HG02642 (cell line): ENCODE measurements around the gene FOXD1.
"Not testable (repeated sequence)": the region's sequence is repeated elsewhere in the genome, so short reads cannot be mapped to it uniquely, and the experiment has no call there.

ENCODE experiments used
- ATAC-seq: cut with Tn5 transposase; IDR thresholded peaks from one replicate; pipeline ENCODE4 v1.9.1; 2021; ENCODE audit warnings: mild to moderate bottlenecking; ENCODE audit not compliant: unreplicated experiment, poor library complexity

The FOXD1 gene

DNA sequence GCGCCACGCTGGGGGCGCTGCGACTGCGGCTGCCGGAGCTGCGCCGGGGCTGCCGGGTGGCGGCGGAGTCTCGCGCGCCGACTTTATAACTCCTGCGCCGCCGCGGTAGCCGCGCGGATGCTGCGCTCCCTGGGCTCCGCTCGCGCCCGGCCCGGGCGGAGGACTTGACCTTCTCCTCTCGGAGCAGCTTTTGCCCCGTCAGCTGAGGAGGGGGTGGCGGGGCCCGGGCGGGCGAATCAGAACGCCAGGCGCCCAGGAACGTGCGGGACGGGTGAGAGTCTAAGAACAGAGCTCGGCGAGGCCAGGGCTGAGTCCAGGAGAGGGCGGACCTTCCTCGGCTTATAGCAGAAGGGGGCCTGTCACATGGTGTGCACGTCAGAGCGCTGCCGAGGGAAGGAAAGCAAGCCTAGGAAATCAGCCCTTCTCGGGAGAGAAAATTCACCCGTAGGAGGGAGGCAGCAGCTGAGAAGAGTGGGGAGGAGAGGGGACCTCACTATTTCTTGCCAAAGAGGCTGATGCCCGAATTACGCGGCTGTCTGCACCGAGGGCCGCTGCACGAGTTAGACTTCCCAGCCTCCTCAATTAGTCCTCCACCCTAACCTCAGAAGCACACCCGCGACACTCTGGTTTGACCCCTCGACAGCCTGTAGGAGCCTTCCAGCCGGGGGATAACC, at the start of gene FOXD1:
Gene FOXD1 (minus strand): TSS at position 315 of the 674 bp plus-strand sequence. CDS start 415 bp downstream, outside the sequence.
- peak; percentile 50 for ATAC-seq

DNA sequence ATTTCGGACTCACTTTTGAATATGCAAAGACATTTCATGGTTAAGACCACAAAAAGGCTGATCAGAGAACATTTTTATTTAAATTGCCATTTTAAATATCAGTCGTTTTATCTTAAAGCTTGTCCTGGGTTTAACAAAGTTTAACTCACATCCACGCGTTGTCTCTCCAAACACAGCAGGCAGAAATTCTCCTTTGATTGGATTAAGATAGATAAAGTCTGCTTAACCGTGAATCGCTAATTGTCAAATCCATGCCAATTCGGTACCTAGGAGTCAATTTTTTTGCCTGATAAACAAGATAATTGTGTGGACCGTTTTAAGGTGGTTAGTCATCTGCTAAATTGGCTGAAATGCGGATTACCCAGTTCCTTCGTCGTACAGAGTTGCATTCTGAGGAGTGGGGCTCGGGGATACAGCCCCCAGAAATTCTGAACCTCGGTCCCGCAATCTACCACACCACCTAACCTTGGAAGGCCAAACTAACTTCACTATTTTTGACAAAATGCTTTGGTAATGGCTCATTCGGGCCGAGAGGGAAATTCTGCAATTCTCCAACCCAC, 49.0 kb upstream of the FOXD1 start:
- ATAC-seq = no peak

DNA sequence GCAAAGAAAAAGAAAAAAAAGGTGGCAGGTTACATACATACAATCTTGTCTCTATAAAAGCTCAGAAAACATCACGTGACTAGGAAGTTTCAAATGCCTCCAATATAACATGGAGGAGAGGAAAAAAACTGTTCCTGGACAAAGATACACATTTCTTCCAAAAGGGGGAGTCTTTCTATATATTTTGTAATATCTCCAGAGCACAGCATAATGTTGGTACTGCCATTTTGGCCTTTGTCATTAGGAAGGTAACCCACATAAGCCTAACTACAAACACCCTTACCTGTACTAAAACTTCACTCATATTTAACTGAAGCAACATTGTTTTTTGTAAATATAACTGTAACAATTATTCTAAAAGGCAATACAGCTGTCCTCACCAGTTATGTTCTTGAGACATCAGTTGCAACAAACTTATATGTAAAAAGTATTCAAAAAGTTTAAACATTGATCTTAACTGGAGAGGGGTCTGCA, 48.4 kb upstream of the FOXD1 start:
- no peak for ATAC-seq

DNA sequence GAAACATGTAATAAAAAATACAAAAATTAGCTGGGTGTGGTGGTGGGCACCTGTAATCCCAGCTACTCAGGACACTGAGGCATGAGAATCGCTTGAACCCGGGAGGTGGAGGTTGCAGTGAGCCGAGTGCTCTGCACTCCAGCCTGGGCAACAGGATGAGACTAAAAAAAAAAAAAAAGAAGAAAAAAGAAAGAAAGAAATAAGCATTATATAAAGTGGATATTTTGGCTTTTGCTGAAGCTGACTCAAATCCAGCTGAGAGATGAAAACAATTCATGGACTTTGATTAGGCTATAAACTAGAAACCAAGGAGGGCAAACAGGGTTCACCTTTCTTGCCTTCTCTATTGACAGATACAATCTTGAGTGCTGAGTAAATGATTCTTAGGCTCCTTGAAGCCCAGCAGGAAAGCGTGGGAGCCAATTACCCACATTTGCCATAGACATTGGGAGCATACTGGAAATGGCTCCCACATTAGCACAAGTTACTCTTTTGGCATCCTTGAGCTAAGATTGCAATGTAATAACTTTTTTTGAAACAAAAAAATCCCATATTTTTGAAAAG, 47.3 kb upstream of the FOXD1 start:
- ATAC-seq = no peak

DNA sequence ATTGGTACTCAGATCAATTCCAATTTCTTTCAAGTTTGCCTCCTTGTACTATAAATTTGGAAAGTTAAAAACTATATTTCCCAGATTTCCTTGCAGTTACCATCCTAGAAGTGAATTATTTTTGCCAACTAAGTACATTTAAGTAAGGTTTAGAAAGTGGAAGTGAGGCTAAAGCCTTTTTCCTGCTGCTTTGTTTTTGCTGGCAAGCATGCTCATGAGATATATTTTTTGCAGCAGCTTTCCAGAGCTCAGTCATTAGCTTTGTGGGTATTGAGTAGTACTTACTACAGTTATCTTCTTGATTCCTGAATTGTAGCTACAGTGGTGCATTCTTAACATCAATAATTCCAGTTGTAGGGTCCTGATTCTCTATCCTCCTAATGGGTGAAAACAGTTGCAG, 46.1 kb upstream of the FOXD1 start:
- no peak for ATAC-seq

DNA sequence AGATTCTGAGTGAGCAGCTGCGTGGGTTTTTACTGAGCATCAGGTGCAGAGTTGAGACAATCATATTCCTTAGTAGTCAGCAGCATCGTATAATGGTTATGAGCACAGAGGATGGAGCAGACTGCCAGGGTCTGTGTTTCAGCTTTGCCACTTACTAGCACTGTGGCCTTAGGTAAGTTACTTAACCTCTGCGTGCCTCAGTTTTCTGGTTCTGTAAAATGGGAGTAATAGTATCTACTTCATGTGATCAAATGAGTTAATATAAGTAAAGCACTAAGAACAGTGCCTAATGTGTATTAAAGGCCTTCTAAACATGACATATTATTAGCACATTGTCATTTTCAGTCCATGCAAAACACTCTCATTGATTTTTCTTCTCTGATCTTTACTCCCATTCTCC, 44.8 kb upstream of the FOXD1 start:
- no peak for ATAC-seq

DNA sequence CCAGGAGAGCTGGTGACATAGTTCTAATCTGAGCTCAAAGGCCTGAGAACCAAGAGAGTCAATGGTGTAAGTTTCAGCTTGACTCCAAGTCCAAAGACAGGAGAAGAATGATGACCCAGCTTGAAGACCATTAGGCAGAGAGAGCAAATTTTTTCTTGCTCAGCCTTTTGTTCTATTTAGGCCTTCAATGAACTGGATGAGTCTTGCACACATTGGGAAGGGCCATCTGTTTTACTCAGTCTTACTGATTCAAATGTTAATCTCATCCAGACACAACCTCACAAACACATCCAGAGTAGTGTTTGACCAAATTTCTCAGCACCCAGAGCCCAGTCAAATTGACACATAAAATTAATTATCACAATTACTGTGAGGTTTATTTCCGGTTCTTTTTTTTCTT, 42.6 kb upstream of the FOXD1 start:
- ATAC-seq = no peak

DNA sequence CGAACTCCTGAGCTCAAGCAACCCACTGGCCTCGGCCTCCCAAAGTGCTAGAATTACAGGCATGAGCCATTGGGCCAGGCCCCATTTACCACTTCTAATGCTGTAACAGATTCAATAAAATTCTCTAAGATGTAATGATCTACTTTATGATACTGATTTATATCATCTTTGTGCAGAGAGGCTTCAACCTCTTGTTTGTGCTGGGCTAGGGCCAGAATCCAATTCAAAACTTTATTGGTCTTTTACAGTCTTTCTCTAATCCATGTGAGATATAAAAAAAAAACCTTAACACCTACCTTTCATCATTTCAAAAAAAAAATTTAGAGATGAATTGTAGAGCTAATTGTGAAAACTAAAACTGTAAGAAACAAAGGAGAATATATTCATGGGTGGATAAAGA, 41.5 kb upstream of the FOXD1 start:
- no peak for ATAC-seq

DNA sequence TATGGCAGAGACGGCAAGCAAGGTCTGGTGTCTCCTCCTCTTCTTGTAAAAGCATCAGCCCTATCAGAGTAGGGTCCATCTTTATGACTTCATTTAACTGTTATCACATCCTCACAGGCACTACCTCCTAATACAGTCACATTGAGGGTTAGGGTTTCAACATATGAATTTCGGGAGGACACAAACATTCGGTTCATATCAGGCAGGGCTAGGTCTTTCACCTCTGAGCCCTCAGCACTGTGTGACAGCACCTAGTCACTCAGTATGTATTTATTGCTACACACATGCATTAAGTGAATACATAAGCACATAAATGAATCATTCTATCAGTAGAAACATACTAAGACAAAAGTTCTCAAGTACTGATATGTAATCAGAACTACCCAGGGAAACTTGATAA, 40.2 kb upstream of the FOXD1 start:
- no peak for ATAC-seq

DNA sequence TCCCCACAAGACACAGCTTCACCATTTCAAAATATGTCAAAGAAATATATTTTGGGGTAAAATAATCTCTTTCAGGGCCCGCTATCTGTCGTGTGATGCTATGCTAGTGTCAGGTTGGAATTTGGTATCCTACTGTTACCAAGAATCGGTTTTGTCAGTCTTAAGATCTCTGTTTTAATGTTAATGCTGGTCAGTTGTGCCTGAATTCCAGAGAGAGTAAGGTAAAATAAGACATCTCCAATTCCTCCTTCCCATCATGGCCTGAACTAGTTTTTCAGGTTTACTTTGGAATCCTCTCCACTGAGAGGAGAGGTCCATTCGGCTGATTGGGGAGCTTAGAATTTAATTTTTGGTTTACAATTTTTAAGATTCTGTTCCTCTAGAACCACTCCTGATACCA, 39.2 kb upstream of the FOXD1 start:
- no peak for ATAC-seq

DNA sequence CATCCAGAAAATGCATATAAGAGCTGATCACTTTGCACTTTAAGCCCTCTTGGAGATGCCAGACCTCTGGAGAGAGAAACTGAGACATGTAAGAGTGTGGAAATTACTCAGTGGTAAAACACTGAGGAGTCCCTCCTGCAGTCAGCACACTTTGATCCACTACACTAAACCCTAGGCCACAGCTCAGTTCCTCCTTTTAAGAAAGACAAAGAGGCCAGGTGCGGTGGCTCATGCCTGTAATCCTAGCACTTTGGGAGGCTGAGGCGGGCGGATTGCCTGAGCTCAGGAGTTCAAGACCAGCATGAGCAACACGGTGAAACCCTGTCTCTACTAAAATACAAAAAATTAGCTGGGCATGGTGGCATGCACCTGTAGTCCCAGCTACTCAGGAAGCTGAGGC, 38.7 kb upstream of the FOXD1 start:
- not testable (repeated sequence) for ATAC-seq

DNA sequence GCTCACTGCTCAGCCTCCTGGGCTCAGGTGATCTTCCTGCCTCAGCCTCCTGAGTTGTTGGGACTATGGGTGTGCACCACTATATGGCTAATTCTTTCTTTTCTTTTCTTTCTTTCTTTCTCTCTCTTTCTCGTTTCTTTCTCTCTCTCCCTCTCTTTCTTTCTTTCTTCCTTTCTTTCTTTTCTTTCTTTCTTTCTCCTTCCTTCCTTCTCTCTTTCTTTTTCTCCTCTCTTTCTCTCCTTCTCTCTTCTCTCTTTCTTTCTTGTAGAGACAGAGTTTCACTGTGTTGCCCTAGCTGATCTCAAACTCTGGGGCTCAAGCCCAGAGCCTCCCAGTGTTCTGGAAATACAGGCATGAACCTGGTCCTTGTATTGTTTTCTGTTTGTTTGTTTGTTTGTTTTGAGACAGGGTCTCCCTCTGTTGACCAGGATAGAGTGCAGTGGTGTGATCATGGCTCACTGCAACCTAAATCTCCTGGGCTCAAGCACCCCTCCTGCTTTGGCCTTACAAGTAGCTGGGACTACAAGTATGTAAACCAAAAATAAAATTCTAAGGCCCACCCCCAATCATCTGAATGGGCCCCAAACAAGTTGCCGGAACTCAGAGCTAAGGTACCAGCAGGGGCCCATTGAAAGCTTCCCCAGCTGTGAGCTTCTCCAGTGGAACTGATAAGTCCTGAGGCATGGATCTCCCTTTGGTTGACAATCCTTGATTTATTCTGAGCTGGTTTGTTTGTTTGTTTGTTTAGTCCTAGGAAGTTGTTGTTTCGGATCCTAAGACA, 37.7 kb upstream of the FOXD1 start:
- ATAC-seq = no peak

DNA sequence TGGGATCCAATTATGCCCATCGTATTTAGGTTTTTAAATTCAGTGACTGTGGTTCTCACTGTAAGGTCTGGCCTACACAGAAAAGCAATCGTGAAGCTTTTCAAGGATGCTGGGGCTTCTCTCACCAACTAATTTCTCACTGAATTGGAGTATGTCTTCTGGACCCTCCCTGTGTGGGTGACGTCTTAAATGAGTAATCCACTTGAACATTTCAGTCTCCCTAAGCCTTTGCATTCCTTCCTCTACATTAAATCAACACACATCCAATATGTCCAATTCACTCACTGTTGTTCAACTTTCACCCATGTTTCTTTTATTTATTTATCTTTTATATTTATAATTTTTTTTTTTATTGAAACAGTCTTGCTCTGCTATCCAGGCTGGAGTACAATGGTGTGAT, 37.1 kb upstream of the FOXD1 start:
- ATAC-seq = no peak

DNA sequence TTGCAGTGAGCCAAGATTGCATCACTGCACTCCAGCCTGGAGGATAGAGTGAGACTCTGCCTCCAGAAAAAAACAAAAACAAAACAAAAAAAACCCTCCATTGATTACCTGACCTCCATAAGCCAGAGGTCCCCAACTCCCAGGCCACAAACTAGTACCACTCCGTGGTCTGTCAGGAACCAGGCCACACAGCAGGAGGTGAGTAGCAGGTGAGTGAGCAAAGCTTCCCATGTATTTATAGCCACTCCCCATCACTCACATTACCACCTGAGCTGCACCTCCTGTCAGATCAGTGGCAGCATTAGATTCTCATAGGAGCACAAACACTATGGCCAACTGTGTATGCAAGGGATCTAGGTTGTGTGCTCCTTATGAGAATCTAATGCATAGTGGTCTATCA, 35.9 kb upstream of the FOXD1 start:
- no peak for ATAC-seq

DNA sequence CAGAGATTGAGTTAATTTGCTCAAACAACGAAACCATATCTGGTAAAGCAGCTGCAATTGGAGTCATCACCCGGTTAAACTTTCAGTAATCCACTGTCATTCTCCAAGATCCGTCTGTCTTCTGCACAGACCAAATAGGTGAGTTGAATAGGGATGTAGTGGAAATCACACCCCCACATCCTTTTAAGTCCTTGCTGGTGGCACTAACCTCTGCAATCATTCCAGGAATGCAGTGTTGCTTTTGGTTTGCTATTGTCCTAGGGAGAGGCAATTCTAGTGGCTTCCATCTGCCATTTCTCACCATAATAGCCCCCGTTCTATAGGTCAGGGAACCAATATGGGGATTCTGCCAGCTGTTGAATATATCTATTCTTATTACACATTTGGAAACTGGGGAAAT, 35.1 kb upstream of the FOXD1 start:
- no peak for ATAC-seq

DNA sequence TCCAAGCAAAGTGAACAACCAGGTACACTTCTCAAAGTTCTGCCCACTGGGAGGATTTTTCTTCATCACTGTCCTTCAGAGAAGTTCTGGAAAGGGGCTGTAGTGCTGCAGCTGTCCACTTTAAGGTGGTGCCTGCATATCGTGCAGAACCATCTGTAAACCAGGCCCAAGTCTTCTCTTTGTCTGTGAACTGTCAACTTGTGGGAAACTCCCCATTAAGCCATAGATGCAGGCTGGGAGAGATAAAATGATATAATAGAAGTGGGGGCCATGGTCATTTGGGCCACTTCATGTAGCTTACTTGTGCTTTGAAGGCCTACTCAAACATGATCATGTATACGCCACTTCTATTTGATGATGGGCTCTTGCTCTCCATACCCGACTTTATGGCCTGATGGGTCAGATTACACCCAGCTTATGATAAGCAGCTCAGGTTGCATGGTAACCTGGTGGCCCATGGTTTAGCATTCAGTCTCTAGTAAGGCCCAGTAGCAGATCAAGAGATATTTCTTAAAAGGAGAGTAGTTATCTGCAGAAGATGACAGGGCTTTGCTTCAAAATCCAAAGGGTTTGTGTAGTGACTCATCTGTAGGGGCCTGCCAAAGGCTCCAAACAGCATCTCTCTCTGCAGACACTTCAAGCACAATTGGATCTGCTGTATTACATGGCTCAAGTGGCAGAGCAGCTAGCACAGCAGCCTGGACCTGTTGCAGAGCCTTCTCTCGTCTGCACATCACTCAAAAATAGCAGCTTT, 34.0 kb upstream of the FOXD1 start:
- ATAC-seq = no peak

DNA sequence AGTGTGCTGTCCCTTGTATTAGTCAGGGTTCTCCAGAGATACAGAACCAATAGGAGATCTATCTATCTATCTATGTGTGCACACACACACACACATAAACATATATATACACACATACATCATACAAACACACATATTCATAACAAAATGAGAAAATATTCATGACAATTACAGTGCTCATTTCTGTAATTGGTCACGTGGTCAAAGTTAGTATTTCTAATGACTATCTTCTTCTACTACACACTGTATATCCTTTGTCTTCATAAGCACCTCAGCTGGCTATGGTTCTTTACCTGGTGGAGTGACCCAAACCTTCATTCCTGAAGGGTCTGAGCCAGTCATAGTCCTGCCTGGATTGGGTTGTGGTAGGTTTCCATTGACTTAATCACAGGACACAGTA, 31.9 kb upstream of the FOXD1 start:
- no peak for ATAC-seq

DNA sequence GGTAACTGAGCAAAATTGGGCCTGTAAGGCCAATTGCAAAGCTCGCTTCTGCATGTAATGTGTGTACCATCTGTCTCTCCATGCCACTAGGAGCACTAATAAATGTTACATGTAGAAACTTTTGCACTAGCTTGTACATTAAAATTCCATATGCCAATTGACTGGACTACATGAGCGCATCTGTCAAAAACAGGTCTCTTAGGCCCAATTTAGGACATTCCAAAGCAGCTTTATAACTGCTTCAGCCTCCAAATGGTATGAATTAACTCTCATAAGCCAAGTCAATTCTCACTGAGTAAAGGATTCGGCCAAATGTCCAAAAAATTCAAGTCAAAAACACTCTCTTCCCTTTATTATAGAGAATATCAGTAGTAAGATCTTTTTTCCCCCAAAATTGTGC, 23.5 kb upstream of the FOXD1 start:
- no peak for ATAC-seq

DNA sequence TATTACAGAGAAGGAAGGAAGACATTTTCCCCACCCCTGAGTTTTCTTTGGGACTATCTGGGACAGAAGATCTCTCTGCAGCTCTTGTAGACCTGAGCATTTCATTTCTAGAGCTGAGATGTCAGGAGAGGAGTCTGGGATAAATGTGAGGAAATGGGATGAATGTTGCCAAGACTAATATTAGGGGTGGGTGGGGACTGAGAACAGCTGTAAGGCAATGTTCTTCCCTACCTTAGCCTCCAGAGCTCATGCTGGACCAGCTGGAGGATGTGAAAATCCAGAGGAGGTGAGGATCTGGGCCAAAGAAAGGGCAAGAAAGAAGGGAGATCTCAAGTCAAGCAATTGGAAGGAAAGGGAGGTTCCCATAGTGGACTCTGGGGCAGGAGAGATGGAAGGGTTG, 23.1 kb upstream of the FOXD1 start:
- no peak for ATAC-seq

DNA sequence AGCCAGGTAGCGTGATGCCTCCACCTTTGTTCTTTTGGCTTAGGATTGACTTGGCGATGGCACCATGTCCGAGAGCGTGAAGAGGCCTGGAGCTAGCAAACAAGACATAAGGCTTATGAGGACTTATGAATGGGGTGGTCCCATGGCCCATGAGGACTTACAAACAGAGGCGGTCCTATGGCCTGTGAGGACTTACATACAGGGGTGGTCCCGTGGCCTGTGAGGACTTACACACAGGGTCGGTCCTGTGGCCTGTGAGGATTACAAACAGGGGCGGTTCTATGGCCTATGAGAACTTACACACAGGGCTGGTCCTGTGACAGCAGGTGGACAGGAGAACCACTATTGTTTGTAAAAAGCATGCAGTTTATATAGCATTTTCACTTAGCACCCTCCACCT, 21.3 kb upstream of the FOXD1 start:
- no peak for ATAC-seq

DNA sequence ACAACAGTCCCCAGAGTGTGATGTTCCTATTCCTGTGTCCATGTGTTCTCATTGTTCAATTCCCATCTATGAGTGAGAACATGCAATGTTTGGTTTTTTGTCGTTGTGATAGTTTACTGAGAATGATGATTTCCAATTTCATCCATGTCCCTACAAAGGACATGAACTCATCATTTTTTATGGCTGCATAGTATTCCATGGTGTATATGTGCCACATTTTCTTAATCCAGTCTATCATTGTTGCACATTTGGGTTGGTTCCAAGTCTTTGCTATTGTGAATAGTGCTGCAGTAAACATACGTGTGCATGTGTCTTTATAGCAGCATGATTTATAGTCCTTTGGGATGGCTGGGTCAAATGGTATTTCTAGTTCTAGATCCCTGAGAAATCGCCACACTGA, 20.1 kb upstream of the FOXD1 start:
- not testable (repeated sequence) for ATAC-seq
